MM.1S (cell line): Measurements from ENCODE around the gene SULT1C3.

Source experiments
- CTCF ChIP-seq: fragments of 300-600 bp; sonication (generic); IDR thresholded peaks from 2 replicates; pipeline ENCODE4 v1.5.1; 2016; ENCODE audit warnings: antibody characterized with exemption, low read length, mixed read lengths
- EZH2 ChIP-seq: fragments of 300-600 bp; sonication (generic); optimal IDR thresholded peaks from 2 replicates; pipeline ENCODE3; 2017; ENCODE audit warnings: low read depth, mild to moderate bottlenecking, antibody characterized with exemption, low read length, mixed read lengths
- EZH2phosphoT487 ChIP-seq: fragments of 300-600 bp; sonication (generic); IDR thresholded peaks from 2 replicates; pipeline ENCODE4 v1.6.1; 2018; ENCODE audit warnings: antibody characterized with exemption, low read length

- no peak for TF ChIP-seq EZH2
- TF ChIP-seq CTCF, result no peak
- TF ChIP-seq EZH2phosphoT487, result no peak
Observed at GRCh38 chr2:108260773-108261172, 21.0 kb downstream of the SULT1C3 start.
